MG63 (cell line): Measurements from ENCODE around the gene POT1. TPM values are rescaled to one million over a fixed set of nuclear protein-coding genes. Genes with fewer than 3 reads are reported as not detected.

Source experiments
- DNase-seq: peaks from one replicate; pipeline ENCODE4 v3.0.0-alpha.2; 2020
- H3K27me3 ChIP-seq: fragments of 250-450 bp; sonication (Bioruptor Pico); 2 replicates; pipeline ENCODE4 v1.5.1; 2020; ENCODE audit warnings: mild to moderate bottlenecking, moderate library complexity
- H3K36me3 ChIP-seq: fragments of 250-450 bp; sonication (Bioruptor Pico); 2 replicates; pipeline ENCODE4 v1.5.1; 2020; ENCODE audit warnings: mild to moderate bottlenecking, moderate library complexity
- H3K4me3 ChIP-seq: fragments of 250-450 bp; sonication (Bioruptor Pico); 2 replicates; pipeline ENCODE4 v1.5.1; 2020; ENCODE audit warnings: mild to moderate bottlenecking, moderate library complexity
- H3K9me3 ChIP-seq: fragments of 250-450 bp; sonication (Bioruptor Pico); 2 replicates; pipeline ENCODE4 v1.5.1; 2020; ENCODE audit warnings: mild to moderate bottlenecking, moderate library complexity
- total RNA-seq: library from RNA; depleted of rRNA; stranded (reverse); fragments of >200 nt; shearing (Covaris generic); gene quantifications from 2 replicates; pipeline ENCODE4 v1.2.3, GENCODE V29; 2014; ENCODE audit warnings: low replicate concordance

The POT1 gene
- total RNA-seq, 1 experiment from 2014 or later = 10.5 TPM

- Histone ChIP-seq H3K27me3 (no peaks in the 10 kb centered on the region), H3K4me3 (no peak overlapping the region), H3K36me3 (no peaks in the 10 kb centered on the region; the same call in 1 of the 2 replicates), H3K9me3 (no peaks in the 10 kb centered on the region)
- DNase-seq = no peak
Measured at GRCh38 chr7:124856299-124856888, 73.2 kb downstream of the POT1 start.

DNA sequence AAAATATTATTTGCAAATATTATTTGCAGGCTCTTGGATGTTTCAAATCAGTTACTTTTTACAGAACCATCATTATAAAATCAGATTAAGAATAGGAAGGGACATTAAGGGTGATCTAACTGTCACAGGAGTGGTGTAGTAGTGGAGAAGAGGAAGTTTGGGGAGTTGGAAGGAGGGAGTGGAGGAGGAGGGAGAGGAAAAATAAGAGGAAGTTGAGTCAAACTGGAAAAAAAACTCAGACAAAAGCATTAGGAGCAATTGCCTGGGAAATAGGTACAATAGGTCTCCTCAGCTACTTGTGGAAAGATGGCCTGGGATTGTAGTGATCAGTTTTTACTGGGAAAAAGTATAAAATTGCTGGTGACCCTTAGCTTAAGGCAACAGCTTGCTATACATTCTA lies 86.3 kb downstream of the POT1 start:
- Histone ChIP-seq H3K27me3 (no peaks in the 10 kb centered on the region), H3K4me3 (no peak overlapping the region), H3K9me3 (no peaks in the 10 kb centered on the region), H3K36me3 (no peaks in the 10 kb centered on the region; the same call in 1 of the 2 replicates)
- no peak for DNase-seq

- Histone ChIP-seq H3K36me3 (no peaks in the 10 kb centered on the region), H3K27me3 (no peaks in the 10 kb centered on the region), H3K4me3 (no peak overlapping the region), H3K9me3 (no peaks in the 10 kb centered on the region)
- DNase-seq = no peak
Measured at GRCh38 chr7:124840435-124840834, 89.2 kb downstream of the POT1 start.

GRCh38 chr7:124839687-124840086 lies 89.9 kb downstream of the POT1 start:
- Histone ChIP-seq H3K27me3 (no peaks in the 10 kb centered on the region), H3K4me3 (no peak overlapping the region), H3K9me3 (no peaks in the 10 kb centered on the region), H3K36me3 (no peaks in the 10 kb centered on the region)
- no peak for DNase-seq

GRCh38 chr7:124836173-124836572 lies 93.5 kb downstream of the POT1 start:
- Histone ChIP-seq H3K4me3 (no peak overlapping the region), H3K9me3 (no peaks in the 10 kb centered on the region), H3K27me3 (no peaks in the 10 kb centered on the region), H3K36me3 (no peaks in the 10 kb centered on the region)
- no peak for DNase-seq

DNA sequence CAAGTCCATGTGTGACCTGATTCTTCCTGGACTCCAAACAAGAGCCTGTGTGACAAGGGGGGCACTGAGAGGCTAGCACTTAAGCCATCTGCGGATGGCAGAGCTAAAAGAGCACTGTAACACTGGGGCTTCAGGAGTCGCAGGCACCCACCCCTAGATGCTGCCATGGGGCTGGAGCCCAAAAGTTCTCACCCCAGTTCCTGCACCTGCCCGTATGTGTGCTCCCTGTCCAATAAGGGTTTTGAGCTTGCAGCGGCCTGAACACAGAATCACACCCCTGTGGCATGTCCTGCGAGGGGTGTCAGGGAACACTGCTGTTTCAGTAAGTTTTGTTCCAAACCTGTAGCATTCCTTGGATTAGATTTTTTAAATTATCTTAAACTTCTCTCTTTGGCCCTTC lies 110.8 kb downstream of the POT1 start:
- Histone ChIP-seq H3K27me3 (no peaks in the 10 kb centered on the region), H3K4me3 (no peak overlapping the region), H3K9me3 (no peaks in the 10 kb centered on the region), H3K36me3 (no peaks in the 10 kb centered on the region)
- no peak for DNase-seq

DNA sequence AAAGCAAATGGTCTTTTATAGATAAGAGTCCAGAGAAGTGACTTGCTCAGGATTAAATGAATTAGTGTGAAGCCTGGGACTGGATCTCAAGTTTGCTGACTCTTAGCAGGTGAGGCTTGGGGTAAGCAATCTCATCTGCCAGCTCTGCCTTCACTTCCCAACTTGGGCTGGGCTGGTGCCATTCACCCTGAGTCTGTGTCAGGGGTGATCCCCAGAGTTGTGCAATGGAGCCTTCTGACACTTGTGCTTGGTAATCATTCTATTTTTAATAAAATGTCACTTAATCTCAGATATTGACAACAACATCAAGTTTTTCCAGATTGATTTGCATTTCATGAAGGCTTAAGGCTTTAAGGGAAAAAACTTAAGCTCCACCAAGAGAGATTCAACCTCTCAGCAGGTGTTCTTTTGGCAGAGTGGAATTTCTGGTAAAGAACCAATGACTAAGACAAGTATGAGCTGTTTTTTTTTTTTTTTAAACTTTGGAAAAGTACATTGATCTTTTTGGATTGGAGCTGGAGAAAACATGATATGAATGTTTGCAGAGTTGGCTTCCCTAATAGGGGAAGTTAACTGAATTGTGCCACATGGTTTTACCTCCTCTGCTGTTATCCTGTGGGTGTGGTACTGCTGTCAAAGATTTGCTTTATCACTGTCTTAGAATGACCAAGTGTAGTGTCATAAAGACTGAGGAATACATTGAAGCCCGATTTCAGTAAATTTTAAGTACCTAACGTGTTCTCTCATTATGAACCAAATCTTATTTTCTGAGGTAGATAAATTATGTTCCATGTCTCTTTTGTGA lies 115.4 kb downstream of the POT1 start:
- no peaks in the 10 kb centered on the region for H3K27me3 ChIP-seq
- H3K36me3 ChIP-seq = no peaks in the 10 kb centered on the region
- H3K4me3 ChIP-seq = no peak overlapping the region
- no peak for DNase-seq
- H3K9me3 ChIP-seq = no peaks in the 10 kb centered on the region

DNA sequence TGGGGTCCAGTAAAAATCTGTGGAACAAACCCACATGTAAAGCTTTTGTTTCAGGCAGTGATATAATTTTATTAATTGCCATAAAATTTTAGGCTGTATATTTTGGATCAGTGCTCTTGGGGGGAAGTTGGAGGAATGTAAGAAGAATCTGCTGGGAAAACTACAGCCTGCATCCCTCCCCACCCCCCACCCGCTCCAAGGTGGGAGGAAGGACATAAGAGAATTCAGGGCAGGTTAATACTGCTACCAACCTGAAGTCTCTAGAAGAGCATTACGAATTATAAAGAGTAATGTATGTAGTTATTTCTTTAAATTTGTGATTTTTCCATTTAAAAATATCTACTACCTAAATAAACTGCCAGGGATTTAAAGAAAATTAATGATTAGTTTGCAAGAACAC lies 116.9 kb downstream of the POT1 start:
- H3K27me3 ChIP-seq = no peaks in the 10 kb centered on the region
- no peak overlapping the region for H3K4me3 ChIP-seq
- no peak for DNase-seq
- no peaks in the 10 kb centered on the region for H3K36me3 ChIP-seq
- H3K9me3 ChIP-seq = no peaks in the 10 kb centered on the region

DNA sequence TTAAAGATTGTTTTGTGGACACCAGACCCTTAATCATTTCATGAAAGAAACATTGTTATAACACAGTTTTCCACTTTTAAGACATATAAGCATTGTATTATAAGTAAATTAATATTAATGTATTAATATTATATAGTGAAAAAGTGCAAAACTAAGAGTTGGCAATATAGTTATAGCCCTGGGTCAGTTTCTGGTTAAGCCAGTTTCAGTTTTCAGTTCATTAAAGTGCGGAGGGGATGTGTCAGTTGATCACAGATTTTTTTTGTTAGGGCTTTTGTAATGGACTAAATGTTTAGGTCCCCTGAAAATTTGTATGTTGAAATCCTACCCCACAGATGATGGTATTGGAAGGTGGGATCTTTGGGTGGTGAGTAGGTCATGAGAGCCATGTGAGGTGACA lies 118.3 kb downstream of the POT1 start:
- Histone ChIP-seq H3K9me3 (no peaks in the 10 kb centered on the region), H3K36me3 (no peaks in the 10 kb centered on the region), H3K27me3 (no peaks in the 10 kb centered on the region), H3K4me3 (no peak overlapping the region)
- DNase-seq = no peak

DNA sequence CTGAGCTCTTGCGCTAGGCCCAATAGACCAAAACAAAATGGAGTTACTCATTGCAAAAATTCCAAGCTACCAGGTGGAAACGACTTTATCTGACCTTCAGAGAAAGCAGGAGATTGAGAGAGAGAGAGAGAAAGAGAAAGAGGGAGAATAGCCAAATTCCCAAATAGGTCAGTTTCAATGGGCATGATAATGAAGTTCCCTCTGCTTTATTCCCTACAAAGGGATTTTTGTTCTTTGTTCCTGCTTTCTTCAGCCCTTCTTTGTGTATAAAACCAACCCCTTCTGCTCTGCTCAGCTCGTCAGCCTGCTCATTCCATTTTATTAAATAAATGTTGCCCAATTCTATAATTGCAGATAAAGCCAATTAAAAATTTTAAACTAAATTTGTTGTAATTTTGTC lies 119.0 kb downstream of the POT1 start:
- no peaks in the 10 kb centered on the region for H3K9me3 ChIP-seq
- no peak overlapping the region for H3K4me3 ChIP-seq
- no peak for DNase-seq
- H3K27me3 ChIP-seq = no peaks in the 10 kb centered on the region
- H3K36me3 ChIP-seq = no peaks in the 10 kb centered on the region

GRCh38 chr7:124808206-124808605 lies 121.4 kb downstream of the POT1 start:
- H3K9me3 ChIP-seq = no peaks in the 10 kb centered on the region

DNA sequence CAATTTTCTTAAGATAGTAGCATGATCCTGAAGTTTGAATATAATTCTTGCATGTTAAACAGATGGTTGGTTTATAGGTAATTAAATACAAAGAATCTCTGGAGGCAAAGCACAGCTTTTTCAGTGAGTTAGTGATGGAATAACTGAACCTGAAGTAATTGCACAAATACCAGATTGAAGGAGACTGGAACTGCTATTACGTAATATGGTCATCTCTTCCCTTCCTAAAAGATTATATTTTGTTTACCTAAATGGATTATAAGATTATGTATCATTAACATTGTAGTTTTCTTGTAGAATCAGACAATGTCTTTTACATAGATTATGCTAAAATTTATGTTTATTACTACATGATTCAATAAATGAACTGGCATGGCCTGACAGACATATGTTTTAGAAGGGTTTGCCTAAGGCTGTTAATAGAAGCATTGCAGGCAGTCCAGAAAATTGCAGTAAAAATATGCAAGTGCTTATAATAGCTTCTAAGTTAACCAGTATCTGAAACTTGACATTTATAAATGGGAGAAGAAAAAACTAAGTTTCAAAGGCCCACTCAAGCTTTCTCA lies 128.2 kb downstream of the POT1 start:
- no peak for DNase-seq
- Histone ChIP-seq H3K36me3 (no peaks in the 10 kb centered on the region), H3K9me3 (no peaks in the 10 kb centered on the region), H3K4me3 (no peak overlapping the region), H3K27me3 (no peaks in the 10 kb centered on the region)

More at GRCh38 chr7:124808206-124808605, 121.4 kb downstream of the POT1 start:
- H3K4me3 ChIP-seq = no peak overlapping the region
- no peaks in the 10 kb centered on the region for H3K36me3 ChIP-seq
- no peak for DNase-seq
- no peaks in the 10 kb centered on the region for H3K27me3 ChIP-seq

DNA sequence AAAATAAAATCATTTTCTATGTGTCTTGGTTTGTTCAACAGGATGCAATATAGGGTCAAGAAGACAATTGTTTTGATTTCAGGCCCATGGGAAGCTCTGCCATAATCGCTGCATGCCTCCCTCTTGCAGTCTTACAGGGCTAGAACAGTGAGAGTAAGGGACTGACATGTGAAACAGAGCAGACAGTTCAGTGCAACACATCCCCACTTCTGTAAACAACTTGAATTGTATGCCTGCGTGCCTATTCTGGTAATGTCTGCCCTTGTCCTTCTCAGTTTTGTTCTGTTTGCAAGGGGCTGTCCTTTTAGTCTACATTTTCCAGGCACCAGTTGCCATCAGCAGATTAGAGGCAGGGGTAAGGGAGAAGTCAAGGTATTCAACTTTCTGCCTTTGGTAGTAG lies 129.2 kb downstream of the POT1 start:
- Histone ChIP-seq H3K9me3 (no peaks in the 10 kb centered on the region), H3K36me3 (no peaks in the 10 kb centered on the region), H3K4me3 (no peak overlapping the region), H3K27me3 (no peaks in the 10 kb centered on the region)
- no peak for DNase-seq

DNA sequence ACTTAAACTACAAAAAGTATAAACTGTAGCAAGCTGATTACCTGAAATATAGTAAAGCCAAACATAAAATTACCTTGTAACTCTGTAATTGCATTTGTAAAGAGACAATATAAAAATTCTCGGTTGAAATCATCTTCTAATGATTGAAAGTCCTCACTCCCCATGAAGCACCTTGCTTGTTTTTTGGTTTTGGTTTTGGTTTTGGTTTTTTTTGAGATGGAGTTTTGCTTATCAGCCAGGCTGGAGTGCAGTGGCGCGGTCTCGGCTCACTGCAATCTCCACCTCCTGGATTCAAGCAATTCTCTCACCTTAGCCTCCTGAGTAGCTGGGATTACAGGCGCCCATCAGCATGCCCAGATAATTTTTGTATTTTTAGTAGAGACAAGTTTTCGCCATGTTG lies 130.2 kb downstream of the POT1 start:
- Histone ChIP-seq H3K27me3 (no peaks in the 10 kb centered on the region), H3K4me3 (no peak overlapping the region), H3K9me3 (no peaks in the 10 kb centered on the region), H3K36me3 (no peaks in the 10 kb centered on the region)
- no peak for DNase-seq

DNA sequence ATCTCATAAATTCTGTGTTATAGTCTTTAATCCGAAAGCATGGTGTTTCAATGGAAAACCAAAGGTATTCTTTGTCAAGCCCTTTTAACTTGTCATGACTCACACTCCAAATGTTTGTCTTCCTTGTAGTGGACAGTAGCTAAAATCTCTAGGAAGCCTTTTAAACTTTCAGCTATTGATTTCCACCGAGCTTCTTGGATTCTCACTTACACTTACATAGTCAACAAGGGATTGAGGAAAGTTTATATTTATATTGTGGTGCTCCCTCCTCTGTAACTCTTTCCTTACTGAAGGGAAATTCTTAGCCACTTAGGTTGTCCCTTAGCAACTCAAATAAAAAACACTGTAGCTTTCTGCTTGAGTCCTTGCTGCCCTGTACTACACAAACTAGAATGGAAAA lies 132.9 kb downstream of the POT1 start:
- no peaks in the 10 kb centered on the region for H3K27me3 ChIP-seq
- no peak overlapping the region for H3K4me3 ChIP-seq
- no peaks in the 10 kb centered on the region for H3K36me3 ChIP-seq
- DNase-seq = no peak
- no peaks in the 10 kb centered on the region for H3K9me3 ChIP-seq

DNA sequence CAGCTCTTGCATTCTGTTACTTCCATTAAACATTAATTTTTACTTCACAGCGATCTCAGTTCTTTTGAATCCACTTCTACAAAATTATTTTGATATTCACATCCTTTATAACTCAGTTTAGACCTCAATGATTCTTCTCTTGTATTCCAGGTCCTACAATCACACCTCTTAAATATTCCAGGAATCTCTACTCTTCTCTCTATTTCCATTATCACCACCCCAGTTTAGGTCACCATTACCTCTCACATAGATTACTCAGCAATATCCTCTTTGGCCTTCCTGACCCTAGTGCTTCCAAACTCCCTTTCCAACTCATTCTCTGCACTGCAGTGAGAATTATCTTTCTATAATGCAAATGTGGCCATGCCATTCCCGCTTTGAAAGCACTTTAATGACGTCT lies 136.9 kb downstream of the POT1 start:
- H3K4me3 ChIP-seq = no peak overlapping the region
- DNase-seq = no peak
- no peaks in the 10 kb centered on the region for H3K9me3 ChIP-seq
- H3K36me3 ChIP-seq = no peaks in the 10 kb centered on the region
- H3K27me3 ChIP-seq = no peaks in the 10 kb centered on the region

- no peaks in the 10 kb centered on the region for H3K9me3 ChIP-seq
- H3K36me3 ChIP-seq = no peaks in the 10 kb centered on the region
- no peaks in the 10 kb centered on the region for H3K27me3 ChIP-seq
- H3K4me3 ChIP-seq = no peak overlapping the region
- DNase-seq = no peak
Measured at GRCh38 chr7:124792002-124792401, 137.6 kb downstream of the POT1 start.

DNA sequence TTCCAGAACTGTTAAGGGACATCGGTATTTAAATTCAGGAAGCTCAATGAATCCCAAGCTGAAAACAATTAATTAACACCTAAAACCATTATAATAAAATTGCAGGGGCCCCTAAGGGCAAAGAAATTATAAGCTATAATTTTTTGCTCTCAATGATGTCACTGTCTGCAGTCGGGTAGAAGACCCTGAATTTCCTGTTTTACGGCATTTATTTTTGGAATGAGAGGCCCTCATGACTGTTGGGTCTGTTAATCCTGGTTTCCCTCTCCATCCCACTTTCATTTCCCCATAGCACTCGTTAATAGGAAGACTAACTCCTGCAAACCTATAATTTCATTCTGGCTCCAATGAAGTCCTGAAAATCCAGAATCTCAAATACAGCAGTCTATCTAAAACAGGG lies 138.2 kb downstream of the POT1 start:
- no peak for DNase-seq
- Histone ChIP-seq H3K36me3 (no peaks in the 10 kb centered on the region), H3K27me3 (no peaks in the 10 kb centered on the region), H3K9me3 (no peaks in the 10 kb centered on the region), H3K4me3 (no peak overlapping the region)
